SK-MEL-5 (cell line): Measurements from ENCODE around the gene NOD1. TPM values are rescaled to one million over a fixed set of nuclear protein-coding genes. Genes with fewer than 3 reads are reported as not detected.
A peak's percentile ranks its signal among the peaks of the same experiment; 100 is the strongest.

Experiments used
- DNase-seq: peaks from one replicate; pipeline ENCODE4 v3.0.0-alpha.2; 2016; ENCODE audit warnings: low read depth, low spot score
- in situ Hi-C: cut with HindIII; loops from 2 replicates; pipeline ENCODE4 v1.10.0; 2016; ENCODE audit warnings: low sequenced_read_pairs, high pct_unique_total_duplicates, low pct_unique_long_range_greater_than_20kb
- total RNA-seq: library from RNA; depleted of rRNA; stranded (reverse); fragments of >200 nt; shearing (Covaris generic); gene quantifications from 2 replicates; pipeline ENCODE4 v1.2.3, GENCODE V29; 2014

The NOD1 gene
- total RNA-seq, 1 experiment from 2014 or later: 8.6 TPM

GRCh38 chr7:30462179-30462578, 16.4 kb downstream of the NOD1 start:
- no peak for DNase-seq
- in situ Hi-C loops: no loop called here

- no peak for DNase-seq
- in situ Hi-C loops: no loop called here
Observed at GRCh38 chr7:30460246-30460633, 18.3 kb downstream of the NOD1 start.

- in situ Hi-C loops: no loop called here
- no peak for DNase-seq
Observed at GRCh38 chr7:30459591-30460245, 18.9 kb downstream of the NOD1 start.

GRCh38 chr7:30458311-30458710, 20.3 kb downstream of the NOD1 start:
- no peak for DNase-seq
- in situ Hi-C loops: no loop called here

GRCh38 chr7:30453921-30454320, 24.7 kb downstream of the NOD1 start:
- DNase-seq: no peak
- in situ Hi-C loops: no loop called here

- DNase-seq: no peak
- in situ Hi-C loops: no loop called here
Observed at GRCh38 chr7:30453016-30453415, 25.6 kb downstream of the NOD1 start.

GRCh38 chr7:30452280-30452930, 26.2 kb downstream of the NOD1 start:
- in situ Hi-C loops: no loop called here
- no peak for DNase-seq

GRCh38 chr7:30451539-30452279, 26.9 kb downstream of the NOD1 start:
- DNase-seq: no peak
- in situ Hi-C loops: no loop called here

GRCh38 chr7:30450983-30451497, 27.5 kb downstream of the NOD1 start:
- in situ Hi-C loops: no loop called here
- no peak for DNase-seq

GRCh38 chr7:30450240-30450982, 28.2 kb downstream of the NOD1 start:
- DNase-seq: no peak
- in situ Hi-C loops: no loop called here

GRCh38 chr7:30448461-30449189, 30.0 kb downstream of the NOD1 start:
- in situ Hi-C loops: no loop called here
- DNase-seq: no peak

GRCh38 chr7:30447466-30447865, 31.1 kb downstream of the NOD1 start:
- no peak for DNase-seq
- in situ Hi-C loops: no loop called here

GRCh38 chr7:30446266-30446665, 32.3 kb downstream of the NOD1 start:
- DNase-seq: no peak
- in situ Hi-C loops: no loop called here

GRCh38 chr7:30445770-30446169, 32.8 kb downstream of the NOD1 start:
- in situ Hi-C loops: no loop called here
- peak; percentile 92 for DNase-seq

GRCh38 chr7:30437823-30438574, 40.6 kb downstream of the NOD1 start:
- in situ Hi-C loops: no loop called here
- no peak for DNase-seq

GRCh38 chr7:30436518-30436917, 42.1 kb downstream of the NOD1 start:
- in situ Hi-C loops: no loop called here
- no peak for DNase-seq

- in situ Hi-C loops: no loop called here
- DNase-seq: no peak
Observed at GRCh38 chr7:30436046-30436445, 42.5 kb downstream of the NOD1 start.
